Loucy (cell line): Measurements from ENCODE around the gene SV2B.

Experiments used
- CTCF ChIP-seq: fragments of 200-600 bp; sonication (generic); conservative IDR thresholded peaks from 2 replicates; pipeline ENCODE4 v1.5.1; 2014; ENCODE audit warnings: mild to moderate bottlenecking, antibody characterized with exemption, low read length
- EZH2phosphoT487 ChIP-seq: fragments of 200-600 bp; IDR thresholded peaks from 2 replicates; pipeline ENCODE4 v1.6.1; 2018; ENCODE audit warnings: antibody characterized with exemption, mild to moderate bottlenecking, moderate library complexity, borderline replicate concordance

- no peak for TF ChIP-seq CTCF
- no peak for TF ChIP-seq EZH2phosphoT487
Measured at GRCh38 chr15:91238644-91239425, 138.8 kb downstream of the SV2B start.
